ENCODE measurements around the gene YIPF5.

The YIPF5 gene
- long read RNA-seq, donor 1, transcript YIPF5-201 (6 exons, 3,147 nt): major isoform, 14 of 14 reads
- long read RNA-seq, donor 1, partial matches to known transcripts: 0 of 14 reads
- long read RNA-seq, donor 1, other reads (novel, unspliced or antisense): 0 of 14 reads
- long read RNA-seq, donor 2, transcript YIPF5-201 (6 exons, 3,147 nt): major isoform, 14 of 14 reads
- long read RNA-seq, donor 2, partial matches to known transcripts: 0 of 14 reads
- long read RNA-seq, donor 2, other reads (novel, unspliced or antisense): 0 of 14 reads
- long read RNA-seq, donor 3, transcript YIPF5-201 (6 exons, 3,147 nt): major isoform, 13 of 13 reads
- long read RNA-seq, donor 3, partial matches to known transcripts: 0 of 13 reads
- long read RNA-seq, donor 3, other reads (novel, unspliced or antisense): 0 of 13 reads
- long read RNA-seq, donor 4, transcript YIPF5-201 (6 exons, 3,147 nt): major isoform, 13 of 14 reads
- long read RNA-seq, donor 4, partial matches to known transcripts: 0 of 14 reads
- long read RNA-seq, donor 4, other reads (novel, unspliced or antisense): 0 of 14 reads
- long read RNA-seq, donor 5, transcript YIPF5-201 (6 exons, 3,147 nt): major isoform, 32 of 32 reads
- long read RNA-seq, donor 5, partial matches to known transcripts: 0 of 32 reads
- long read RNA-seq, donor 5, other reads (novel, unspliced or antisense): 0 of 32 reads
- long read RNA-seq, donor 6, transcript YIPF5-201 (6 exons, 3,147 nt): major isoform, 19 of 20 reads
- long read RNA-seq, donor 6, partial matches to known transcripts: 0 of 20 reads
- long read RNA-seq, donor 6, other reads (novel, unspliced or antisense): 0 of 20 reads
- long read RNA-seq, donor 7, transcript YIPF5-201 (6 exons, 3,147 nt): major isoform, 23 of 37 reads
- long read RNA-seq, donor 7, partial matches to known transcripts: 14 of 37 reads
- long read RNA-seq, donor 7, other reads (novel, unspliced or antisense): 0 of 37 reads
- long read RNA-seq, donor 8, transcript YIPF5-201 (6 exons, 3,147 nt): major isoform, 23 of 28 reads
- long read RNA-seq, donor 8, partial matches to known transcripts: 5 of 28 reads
- long read RNA-seq, donor 8, other reads (novel, unspliced or antisense): 0 of 28 reads

- peak; percentile 88 for DNase-seq
Measured at GRCh38 chr5:144170276-144171024, at the start of gene YIPF5, which contains the start of gene KCTD16. Gene YIPF5 (minus strand): TSS chr5:144170659. CDS start chr5:144169955, 704 bp downstream. Gene KCTD16 (plus strand): TSS chr5:144170873.

DNA sequence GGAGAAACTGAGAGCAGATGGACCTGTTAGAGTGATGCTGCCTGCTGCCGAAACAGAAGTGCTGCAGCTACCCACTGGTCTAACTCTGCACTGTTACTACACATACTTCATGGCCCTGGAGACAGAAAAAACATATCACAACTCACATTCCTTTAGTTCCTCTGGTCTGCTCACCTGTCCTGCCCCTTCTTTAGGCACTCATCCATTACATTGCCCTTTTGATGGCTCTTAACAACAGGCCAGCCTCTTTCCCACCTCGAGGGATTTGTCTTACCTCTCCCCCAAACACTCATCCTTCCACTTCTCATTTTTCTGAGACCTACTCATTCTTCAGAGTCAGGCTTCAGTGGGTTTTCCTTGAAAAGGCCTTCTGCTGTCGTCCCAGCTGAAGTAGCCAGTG, 49.4 kb upstream of the YIPF5 start:
- no peak for DNase-seq

DNA sequence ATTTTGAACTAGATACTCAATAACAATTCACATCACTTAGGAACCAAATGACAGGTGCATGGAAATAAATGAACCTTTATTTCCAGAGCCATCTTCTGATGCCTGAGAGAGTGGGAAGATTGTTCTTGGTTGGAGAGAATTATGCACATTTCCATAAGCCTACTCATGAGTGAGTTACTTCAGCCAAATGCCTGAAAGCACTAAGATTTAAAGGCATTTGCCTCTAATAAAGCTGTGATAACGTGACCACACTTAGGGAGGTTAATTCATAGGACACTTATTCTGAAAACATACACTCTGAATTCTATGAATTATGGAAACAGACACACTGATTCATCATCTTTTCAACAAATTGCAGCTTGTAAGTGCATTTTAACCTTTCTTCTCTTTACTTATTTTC, 40.2 kb upstream of the YIPF5 start:
- DNase-seq: no peak

GRCh38 chr5:144209361-144209760, 38.9 kb upstream of the YIPF5 start:
- no peak for DNase-seq

GRCh38 chr5:144207875-144208444, 37.5 kb upstream of the YIPF5 start:
- no peak for DNase-seq

DNA sequence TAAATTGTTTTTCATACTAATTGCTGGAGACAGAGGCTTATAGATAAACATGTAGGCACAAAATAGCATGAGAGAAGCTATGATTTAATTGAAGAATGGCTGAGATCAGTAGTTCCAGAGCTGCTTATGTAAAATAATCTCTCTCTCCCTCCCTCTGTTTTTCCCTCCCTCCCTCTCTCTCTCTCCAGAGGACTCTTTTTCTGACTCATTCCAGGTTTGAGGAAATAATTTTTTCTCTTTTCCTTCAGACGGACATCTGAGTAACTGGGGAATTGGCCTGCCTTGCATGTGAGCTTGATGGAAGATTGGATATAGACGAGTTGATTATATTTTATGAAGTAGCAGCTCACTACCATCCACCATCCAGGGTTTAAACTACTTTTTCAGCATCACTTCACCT, 35.7 kb upstream of the YIPF5 start:
- DNase-seq: no peak

- DNase-seq: peak; percentile 67
Measured at GRCh38 chr5:144205141-144205551, 34.7 kb upstream of the YIPF5 start.

- no peak for DNase-seq
Measured at GRCh38 chr5:144203750-144204596, 33.5 kb upstream of the YIPF5 start.

DNA sequence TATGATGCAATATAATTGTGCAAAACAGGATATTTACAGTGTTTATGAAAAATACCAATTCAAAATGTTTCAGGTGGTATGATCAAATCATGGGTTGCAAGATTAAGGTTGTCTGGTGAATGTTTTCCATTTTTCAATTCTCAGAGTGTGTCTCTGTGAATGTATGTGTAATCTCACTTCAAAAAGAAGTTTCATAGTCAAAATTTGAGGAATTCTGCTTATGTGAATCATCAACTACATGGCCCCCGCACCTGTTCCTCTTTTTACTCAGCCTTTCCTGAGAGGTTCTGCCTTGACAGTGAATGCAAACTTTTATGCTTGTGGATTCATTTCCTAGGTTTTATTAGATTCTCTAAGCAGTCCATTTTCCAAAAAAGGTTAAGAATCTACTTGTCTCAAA, 32.3 kb upstream of the YIPF5 start:
- DNase-seq: no peak

DNA sequence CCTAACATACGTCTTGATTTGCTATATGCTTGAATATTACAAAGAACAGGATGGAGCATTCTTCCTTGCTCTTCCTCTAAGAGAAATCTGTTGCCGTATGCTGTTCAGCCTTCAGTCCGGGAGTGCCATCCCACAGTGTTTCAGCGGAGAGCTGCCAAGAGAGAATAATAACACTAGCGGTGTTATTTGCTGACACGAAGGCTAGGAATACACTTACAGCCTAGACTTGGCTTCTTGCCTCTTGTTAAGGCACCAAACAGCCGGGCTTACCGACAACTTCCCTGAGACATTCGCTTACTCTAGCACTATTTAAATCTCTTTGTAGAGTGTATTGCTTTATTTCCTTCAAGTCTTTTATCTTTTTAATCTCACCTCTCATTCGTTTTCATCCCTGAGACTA, 31.6 kb upstream of the YIPF5 start:
- no peak for DNase-seq

- DNase-seq: no peak
Measured at GRCh38 chr5:144201588-144201987, 31.1 kb upstream of the YIPF5 start.

DNA sequence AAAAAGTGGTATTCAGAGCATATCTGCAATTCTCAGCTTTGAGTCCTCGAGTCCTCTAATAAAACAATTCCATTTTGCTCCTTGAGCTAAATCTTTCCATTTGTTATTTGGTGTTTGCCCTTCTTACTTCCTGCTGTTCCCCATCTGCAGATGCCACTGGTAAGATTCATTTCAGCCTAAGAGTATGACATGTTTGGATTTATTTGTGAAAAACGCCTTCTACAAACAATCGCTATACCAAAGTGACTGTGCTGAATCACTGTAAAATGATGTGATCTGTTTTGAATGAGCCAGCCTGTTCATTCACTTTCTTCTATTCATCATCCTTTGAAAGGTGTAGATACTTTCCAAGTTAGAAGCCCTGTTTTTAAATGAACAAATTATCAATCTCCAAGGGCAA, 27.9 kb upstream of the YIPF5 start:
- DNase-seq: no peak

- no peak for DNase-seq
Measured at GRCh38 chr5:144196612-144197011, 26.2 kb upstream of the YIPF5 start.

GRCh38 chr5:144195448-144195847, 25.0 kb upstream of the YIPF5 start:
- DNase-seq: no peak

GRCh38 chr5:144194144-144194543, 23.7 kb upstream of the YIPF5 start:
- no peak for DNase-seq

GRCh38 chr5:144192661-144193060, 22.2 kb upstream of the YIPF5 start:
- no peak for DNase-seq

GRCh38 chr5:144191998-144192397, 21.5 kb upstream of the YIPF5 start:
- DNase-seq: no peak

DNA sequence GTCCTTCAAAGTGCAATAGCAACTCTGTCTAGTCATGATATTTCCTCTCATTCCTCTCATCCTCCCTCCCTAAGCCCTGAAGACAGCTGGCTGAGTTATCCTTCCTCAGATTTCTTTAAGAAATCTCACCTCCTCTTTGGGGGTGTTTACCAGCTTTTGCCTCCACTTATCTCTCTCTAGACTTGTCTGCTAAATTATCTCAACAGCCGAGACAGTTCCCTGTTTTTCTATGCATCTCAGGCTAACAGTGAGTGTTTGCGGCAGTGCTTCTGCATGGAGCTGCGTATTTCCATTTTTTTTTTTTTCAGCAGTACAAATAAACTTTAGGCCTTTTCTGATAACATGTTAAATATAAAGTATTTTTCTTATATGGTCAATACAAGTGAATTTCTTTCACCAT, 21.1 kb upstream of the YIPF5 start:
- DNase-seq: no peak

GRCh38 chr5:144189800-144190429, 19.5 kb upstream of the YIPF5 start:
- DNase-seq: no peak

- no peak for DNase-seq
Measured at GRCh38 chr5:144187699-144188294, 17.3 kb upstream of the YIPF5 start.
